ENCODE results near the gene AQP5. TPM values are rescaled to one million over a fixed set of nuclear protein-coding genes. Genes with fewer than 3 reads are reported as not detected.

Gene AQP5
- total and polyA plus RNA-seq, 2 donors from 2014 or later, result 0.91 to 0.99 TPM

DNA sequence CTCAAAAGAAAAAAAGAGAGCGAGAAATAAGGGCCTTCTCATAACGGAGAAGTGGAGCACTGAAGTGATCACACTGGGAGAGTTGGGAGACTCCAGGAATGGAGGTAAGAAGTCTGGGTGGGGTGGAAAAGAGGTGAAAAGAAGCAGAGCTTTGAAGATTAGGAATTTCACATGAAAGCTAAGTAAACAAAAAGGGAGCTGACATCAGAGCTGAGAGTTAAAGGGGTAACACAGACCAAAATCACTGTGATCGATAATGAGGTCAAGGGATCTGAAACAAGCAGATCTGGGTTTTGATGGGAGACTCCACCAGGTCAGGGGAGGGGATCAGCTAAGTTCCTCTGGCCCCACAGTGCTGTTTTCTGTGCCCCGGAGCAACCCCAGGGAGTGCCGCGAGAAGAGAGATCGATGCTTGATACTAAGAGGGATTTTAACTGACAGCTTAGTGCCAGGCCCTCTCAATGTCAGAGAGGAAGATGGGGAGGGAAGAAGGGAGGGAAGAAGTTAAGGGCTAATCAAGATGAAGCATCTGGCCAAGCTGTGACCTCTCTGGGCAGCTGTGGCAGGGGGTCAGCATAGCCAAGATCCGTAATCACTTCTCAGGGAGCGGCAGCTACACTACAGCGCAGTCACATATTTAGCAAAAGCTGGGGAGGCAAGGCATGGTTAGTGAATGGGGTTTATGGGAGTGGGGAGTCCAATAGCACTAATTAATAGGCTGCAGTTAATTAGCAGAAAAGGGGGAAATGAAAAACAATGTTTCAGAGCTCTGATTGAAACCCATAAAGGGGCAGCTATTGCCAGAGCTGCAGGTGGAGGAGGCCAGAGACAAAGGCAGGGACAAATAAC is 19.1 kb downstream of the AQP5 start:
- no peak for DNase-seq
- no peaks in the 10 kb centered on the region for H3K9me3 ChIP-seq (ENCODE audit: control insufficient read depth in 2 of 3, insufficient read depth in 1 of 3, low read length in 3 of 3)
- no peaks in the 10 kb centered on the region for H3K36me3 ChIP-seq (ENCODE audit: control insufficient read depth in 2 of 3, insufficient read depth in 3 of 3, low read length in 3 of 3)
- H3K27me3 ChIP-seq (ENCODE audit: control insufficient read depth, insufficient read depth, low read length), result no peaks in the 10 kb centered on the region
- peaks cover 3 to 31% (median 12%) of the 10 kb centered on the region in 3 donors for H3K4me1 ChIP-seq (ENCODE audit: control insufficient read depth in 2 of 3, insufficient read depth in 2 of 3, low read depth in 1 of 3, low read length in 3 of 3)
- no peak overlapping the region for H3K9ac ChIP-seq (ENCODE audit: low read length in 3 of 3)
- TF ChIP-seq, protein P1, sequence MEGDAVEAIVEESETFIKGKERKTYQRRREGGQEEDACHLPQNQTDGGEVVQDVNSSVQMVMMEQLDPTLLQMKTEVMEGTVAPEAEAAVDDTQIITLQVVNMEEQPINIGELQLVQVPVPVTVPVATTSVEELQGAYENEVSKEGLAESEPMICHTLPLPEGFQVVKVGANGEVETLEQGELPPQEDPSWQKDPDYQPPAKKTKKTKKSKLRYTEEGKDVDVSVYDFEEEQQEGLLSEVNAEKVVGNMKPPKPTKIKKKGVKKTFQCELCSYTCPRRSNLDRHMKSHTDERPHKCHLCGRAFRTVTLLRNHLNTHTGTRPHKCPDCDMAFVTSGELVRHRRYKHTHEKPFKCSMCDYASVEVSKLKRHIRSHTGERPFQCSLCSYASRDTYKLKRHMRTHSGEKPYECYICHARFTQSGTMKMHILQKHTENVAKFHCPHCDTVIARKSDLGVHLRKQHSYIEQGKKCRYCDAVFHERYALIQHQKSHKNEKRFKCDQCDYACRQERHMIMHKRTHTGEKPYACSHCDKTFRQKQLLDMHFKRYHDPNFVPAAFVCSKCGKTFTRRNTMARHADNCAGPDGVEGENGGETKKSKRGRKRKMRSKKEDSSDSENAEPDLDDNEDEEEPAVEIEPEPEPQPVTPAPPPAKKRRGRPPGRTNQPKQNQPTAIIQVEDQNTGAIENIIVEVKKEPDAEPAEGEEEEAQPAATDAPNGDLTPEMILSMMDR (IDR thresholded peaks at IDR 0.05; ENCODE audit: borderline replicate concordance, extremely low read depth, insufficient read depth), result no peak
- intact Hi-C loops (cut with DNase I), result no loop called here
- peak overlapping the region; percentile 24 to 44 for H3K27ac ChIP-seq (ENCODE audit: low read depth in 2 of 2, low read length in 2 of 2)
- no peak for FAIRE-seq
- no peak overlapping the region for H3K4me3 ChIP-seq (ENCODE audit: low read length in 3 of 3)

- Histone ChIP-seq H3K27ac (ENCODE audit: low read depth in 2 of 2, low read length in 2 of 2) (peak overlapping the region in 1 of 2 donors; percentile 14), H3K9ac (ENCODE audit: low read length in 3 of 3) (peak overlapping the region in 1 of 3 donors; percentile 8), H3K9me3 (ENCODE audit: control insufficient read depth in 2 of 3, insufficient read depth in 1 of 3, low read length in 3 of 3) (no peaks in the 10 kb centered on the region), H3K27me3 (ENCODE audit: control insufficient read depth, insufficient read depth, low read length) (no peaks in the 10 kb centered on the region), H3K36me3 (ENCODE audit: control insufficient read depth in 2 of 3, insufficient read depth in 3 of 3, low read length in 3 of 3) (no peaks in the 10 kb centered on the region), H3K4me3 (ENCODE audit: low read length in 3 of 3) (no peak overlapping the region), H3K4me1 (ENCODE audit: control insufficient read depth in 2 of 3, insufficient read depth in 2 of 3, low read depth in 1 of 3, low read length in 3 of 3) (peaks cover 3 to 34% (median 12%) of the 10 kb centered on the region in 3 donors)
- intact Hi-C loops (cut with DNase I), result no loop called here
- FAIRE-seq (no peak), DNase-seq (no peak)
- TF ChIP-seq, protein P1 (IDR thresholded peaks at IDR 0.05; ENCODE audit: borderline replicate concordance, extremely low read depth, insufficient read depth), result no peak
Measured at GRCh38 chr12:49982246-49983087, 20.8 kb downstream of the AQP5 start.

DNA sequence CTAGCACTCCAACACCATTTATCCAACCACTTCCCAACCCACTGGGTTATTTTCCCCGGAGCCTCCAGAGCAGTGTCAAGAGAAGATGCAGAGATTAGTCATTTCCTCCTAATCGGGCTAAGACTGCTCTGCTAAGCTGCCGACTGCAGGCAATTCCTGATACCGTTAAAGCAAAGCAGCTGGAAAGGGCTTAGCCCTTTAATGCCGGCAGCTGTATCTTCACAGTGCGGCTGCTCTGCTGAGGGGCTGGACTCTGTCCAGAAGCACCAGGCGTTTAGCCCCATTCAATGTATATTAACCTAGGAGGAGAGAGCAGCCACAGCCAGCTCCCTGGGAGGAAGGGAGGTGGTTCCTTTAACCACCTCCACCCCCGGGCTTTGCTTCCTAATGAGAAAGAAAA is 22.2 kb downstream of the AQP5 start:
- no peak for FAIRE-seq
- Histone ChIP-seq H3K36me3 (ENCODE audit: control insufficient read depth in 2 of 3, insufficient read depth in 3 of 3, low read length in 3 of 3) (no peaks in the 10 kb centered on the region), H3K27ac (ENCODE audit: low read depth in 2 of 2, low read length in 2 of 2) (no peak overlapping the region), H3K9me3 (ENCODE audit: control insufficient read depth in 2 of 3, insufficient read depth in 1 of 3, low read length in 3 of 3) (no peaks in the 10 kb centered on the region), H3K4me1 (ENCODE audit: control insufficient read depth in 2 of 3, insufficient read depth in 2 of 3, low read depth in 1 of 3, low read length in 3 of 3) (peaks cover 3 to 27% (median 19%) of the 10 kb centered on the region in 3 donors), H3K9ac (ENCODE audit: low read length in 3 of 3) (peak overlapping the region in 1 of 3 donors; percentile 36), H3K27me3 (ENCODE audit: control insufficient read depth, insufficient read depth, low read length) (no peaks in the 10 kb centered on the region), H3K4me3 (ENCODE audit: low read length in 3 of 3) (no peak overlapping the region)
- intact Hi-C loops (cut with DNase I), result no loop called here
- peak in 3 of 5 donors; percentile 54 to 92 (median 72) for DNase-seq
- TF ChIP-seq, protein P1 (IDR thresholded peaks at IDR 0.05; ENCODE audit: borderline replicate concordance, extremely low read depth, insufficient read depth), result no peak
